IMR-90 (cell line): Measurements from ENCODE around the gene ERP44. TPM values are rescaled to one million over a fixed set of nuclear protein-coding genes. Genes with fewer than 3 reads are reported as not detected.
A peak's percentile ranks its signal among the peaks of the same experiment; 100 is the strongest.

ENCODE experiments used
- ATAC-seq: fragments of 200-7000 bp; cut with Tn5 transposase; 2 replicates; pipeline ENCODE4 v1.9.1; 2020; ENCODE audit warnings: low read depth, mild to moderate bottlenecking, moderate library complexity
- BruUV-seq: library from RNA; stranded (reverse); fragments of 400-500 nt; replicated peaks from 2 replicates; lab custom pipeline; 2021; lab: Mats Ljungman, UMichigan
- CTCF ChIA-PET: fragments of 300-600 bp; formaldehyde crosslinking; extraction: SDS; loops from one replicate; lab custom pipeline; 2021; ENCODE audit warnings: antibody characterized with exemption; lab: Yijun Ruan, JAX
- POLR2A ChIA-PET: fragments of 300-600 bp; sonication (Branson Sonifier 250); formaldehyde crosslinking; loops from one replicate; lab custom pipeline; 2022; ENCODE audit warnings: antibody characterized with exemption; ENCODE audit not compliant: unreplicated experiment; lab: Charles Lee
- DNase-seq: peaks from one replicate; pipeline ENCODE4 v3.0.0; 2013
- H2AFZ ChIP-seq: replicated peaks from 2 replicates; pipeline ENCODE3; 2013; ENCODE audit warnings: low read length, mild to moderate bottlenecking; ENCODE audit not compliant: poor library complexity
- H2AK5ac ChIP-seq: 2 replicates; pipeline ENCODE4 v1.6.1; 2013; ENCODE audit warnings: low read depth, low read length, inconsistent platforms
- H2AK9ac ChIP-seq: replicated peaks from 2 replicates; pipeline ENCODE3; 2013; ENCODE audit warnings: mild to moderate bottlenecking, low read depth, low read length, moderate library complexity; ENCODE audit not compliant: poor library complexity
- H2BK120ac ChIP-seq: 2 replicates; pipeline ENCODE4 v1.6.1; 2013; ENCODE audit warnings: low read depth, low read length, inconsistent platforms
- H2BK15ac ChIP-seq: 3 replicates; pipeline ENCODE4 v1.6.1; 2013; ENCODE audit warnings: low read depth, low read length, inconsistent platforms
- H2BK20ac ChIP-seq: 2 replicates; pipeline ENCODE4 v1.6.1; 2013; ENCODE audit warnings: low read depth, mild to moderate bottlenecking, inconsistent platforms, low read length, moderate library complexity
- H2BK5ac ChIP-seq: 2 replicates; pipeline ENCODE4 v1.6.1; 2013; ENCODE audit warnings: mild to moderate bottlenecking, low read depth, low read length, inconsistent platforms; ENCODE audit not compliant: poor library complexity, severe bottlenecking
- H3K14ac ChIP-seq: replicated peaks from 2 replicates; pipeline ENCODE4 v1.6.1; 2013; ENCODE audit warnings: low read depth, low read length, inconsistent platforms
- H3K18ac ChIP-seq: 2 replicates; pipeline ENCODE4 v1.6.1; 2013; ENCODE audit warnings: low read depth, low read length, control low read depth
- H3K23ac ChIP-seq: 2 replicates; pipeline ENCODE4 v1.6.1; 2013; ENCODE audit warnings: low read depth, low read length, inconsistent platforms
- H3K27ac ChIP-seq: 2 replicates; pipeline ENCODE4 v1.5.1; 2013; ENCODE audit warnings: mild to moderate bottlenecking, control low read depth, low read length; ENCODE audit not compliant: insufficient read depth
- H3K27me3 ChIP-seq: 2 replicates; pipeline ENCODE4 v1.6.1; 2013; ENCODE audit warnings: low read length; ENCODE audit not compliant: control insufficient read depth, insufficient read depth
- H3K36me3 ChIP-seq: 2 replicates; pipeline ENCODE4 v1.6.1; 2013; ENCODE audit warnings: low read length, mixed read lengths; ENCODE audit not compliant: control insufficient read depth, insufficient read depth
- H3K4ac ChIP-seq: 2 replicates; pipeline ENCODE4 v1.6.1; 2013; ENCODE audit warnings: low read depth, low read length, inconsistent platforms
- H3K4me1 ChIP-seq: 2 replicates; pipeline ENCODE4 v1.6.1; 2013; ENCODE audit warnings: low read length, mixed read lengths; ENCODE audit not compliant: control insufficient read depth, insufficient read depth
- H3K4me2 ChIP-seq: 2 replicates; pipeline ENCODE4 v1.6.1; 2013; ENCODE audit warnings: low read depth, mild to moderate bottlenecking, control low read depth, low read length, moderate library complexity
- H3K4me3 ChIP-seq: 2 replicates; pipeline ENCODE4 v1.5.1; 2013; ENCODE audit warnings: low read depth, mild to moderate bottlenecking, control low read depth, low read length, moderate library complexity; ENCODE audit not compliant: insufficient read depth
- H3K56ac ChIP-seq: 2 replicates; pipeline ENCODE4 v1.6.1; 2013; ENCODE audit warnings: low read length, inconsistent platforms; ENCODE audit not compliant: insufficient read depth; ENCODE audit errors: extremely low read depth
- H3K79me1 ChIP-seq, 2 experiments: 2 replicates each; pipeline ENCODE4 v1.6.1; 2013; ENCODE audit warnings: low read length in 2 of 2, inconsistent platforms in 1 of 2, low read depth in 1 of 2
- H3K9ac ChIP-seq: 2 replicates; pipeline ENCODE4 v1.6.1; 2013; ENCODE audit warnings: low read depth, low read length, control low read depth
- H3K9me1 ChIP-seq: 2 replicates; pipeline ENCODE4 v1.6.1; 2013; ENCODE audit warnings: low read length, inconsistent platforms; ENCODE audit not compliant: insufficient read depth
- H3K9me3 ChIP-seq: 2 replicates; pipeline ENCODE4 v1.6.1; 2013; ENCODE audit warnings: low read length; ENCODE audit not compliant: control insufficient read depth, insufficient read depth
- H4K20me1 ChIP-seq: 2 replicates; pipeline ENCODE4 v1.6.1; 2013; ENCODE audit warnings: low read length, inconsistent platforms; ENCODE audit not compliant: insufficient read depth
- H4K5ac ChIP-seq: 2 replicates; pipeline ENCODE4 v1.6.1; 2013; ENCODE audit warnings: mild to moderate bottlenecking, low read depth, low read length, control low read depth
- H4K8ac ChIP-seq, 2 experiments: 2 replicates each; pipeline ENCODE4 v1.6.1; 2013; ENCODE audit warnings: low read depth in 2 of 2, low read length in 2 of 2, control low read depth in 1 of 2, inconsistent platforms in 1 of 2
- H4K91ac ChIP-seq: 2 replicates; pipeline ENCODE4 v1.6.1; 2013; ENCODE audit warnings: low read depth, low read length, inconsistent platforms; ENCODE audit not compliant: insufficient read depth
- BHLHE40 ChIP-seq: fragments of 150-350 bp; IDR thresholded peaks from 2 replicates; pipeline ENCODE4 v1.6.1; 2016; ENCODE audit warnings: mild to moderate bottlenecking, low read depth, low read length
- MAFK ChIP-seq: IDR thresholded peaks from 2 replicates; pipeline ENCODE4 v1.6.1; 2012; ENCODE audit warnings: low read depth, low read length, improper control_type of control experiment
- WGBS, 2 experiments: methylation state at CpG; one replicate each; pipeline versions ENCODE4 v1.1.5 to v1.1.7; 2013; ENCODE audit warnings: missing lambda C conversion rate in 2 of 2; ENCODE audit not compliant: insufficient read length in 1 of 2; ENCODE audit errors: extremely low coverage in 2 of 2; 5-methylcytosine and 5-hydroxymethylcytosine counted together
- dilution Hi-C: fragments of 300-500 bp; cut with HindIII; formaldehyde crosslinking; loops from one replicate; pipeline ENCODE4 v1.14.3; 2018; ENCODE audit warnings: low sequenced_read_pairs; ENCODE audit not compliant: unreplicated experiment
- in situ Hi-C: fragments of 300-500 bp; cut with MboI; formaldehyde crosslinking; loops from 3 replicates; pipeline ENCODE4 v1.14.3; 2019; ENCODE audit warnings: low sequenced_read_pairs, inconsistent platforms, mixed read lengths
- intact Hi-C: fragments of 100-400 bp; cut with micrococcal nuclease; formaldehyde crosslinking; loops from 2 replicates; pipeline ENCODE4 v1.10.0; 2022
- polyA plus RNA-seq, 3 experiments: library from polyadenylated mRNA; depleted of rRNA; stranded (reverse); fragments of >200 nt; gene quantifications; 2 replicates each; pipeline ENCODE4 v1.2.3, GENCODE V29; 2012; ENCODE audit warnings: low replicate concordance in 1 of 3
- total RNA-seq: library from RNA; depleted of rRNA; stranded (reverse); fragments of >200 nt; gene quantifications from 2 replicates; pipeline ENCODE4 v1.2.3, GENCODE V29; 2012

The ERP44 gene
- total and polyA plus RNA-seq, 2 of the 4 experiments (the other 2 are of a cell fraction): 9.1 to 13.5 TPM

- Histone ChIP-seq H3K4me3 (no peak overlapping the region), H3K23ac (no peak overlapping the region), H2BK120ac (no peak overlapping the region), H2AK5ac (no peak overlapping the region), H4K5ac (no peak overlapping the region), H3K27ac (no peak overlapping the region), H2BK20ac (no peak overlapping the region), H2AFZ (no peak overlapping the region), H3K9me1 (no peaks in the 10 kb centered on the region), H4K8ac (no peak overlapping the region), H3K18ac (no peak overlapping the region), H3K14ac (no peak overlapping the region), H4K91ac (no peak overlapping the region), H3K4me1 (no peaks in the 10 kb centered on the region), H3K9ac (no peak overlapping the region), H3K56ac (no peak overlapping the region), H3K79me1 (no peaks in the 10 kb centered on the region), H2BK5ac (no peak overlapping the region), H2AK9ac (no peak overlapping the region), H3K9me3 (peaks cover 2% of the 10 kb centered on the region; the same call in 1 of the 2 replicates), H3K27me3 (no peaks in the 10 kb centered on the region), H4K20me1 (no peaks in the 10 kb centered on the region), H3K4ac (no peak overlapping the region), H2BK15ac (no peak overlapping the region), H3K36me3 (peaks cover 14% of the 10 kb centered on the region; the same call in 1 of the 2 replicates), H3K4me2 (no peak overlapping the region)
- dilution Hi-C loops: no loop called here
- TF ChIP-seq BHLHE40 (no peak), MAFK (peak; percentile 54; the same call in 1 of the 2 replicates)
- no peak for ATAC-seq
- intact Hi-C loops: no loop called here
- no TSS peak for BruUV-seq
- in situ Hi-C loops: loop anchor here (25.0 kb wide), 1 partner anchor 737 kb away; no protein-coding TSS in a partner anchor
- ChIA-PET POLR2A (no interaction called here), CTCF (interaction anchor here (0.7 kb wide), 1 partner anchor 67 kb away, joined by 4 read pairs; no protein-coding TSS in a partner anchor)
- DNase-seq: no peak
- WGBS, 2 experiments: no CpG with 5 or more reads among the region's 5 CpGs
Measured at GRCh38 chr9:99999797-100000196, 99.0 kb downstream of the ERP44 start.
